Measurements from ENCODE around the gene FBXO31. TPM values are rescaled to one million over a fixed set of nuclear protein-coding genes. Genes with fewer than 3 reads are reported as not detected.
"Not testable (repeated sequence)": the region's sequence is repeated elsewhere in the genome, so short reads cannot be mapped to it uniquely, and the experiment has no call there.

FBXO31 gene
- total RNA-seq, 2 donors from 2014 or later, result 57.9 to 161 TPM

DNA sequence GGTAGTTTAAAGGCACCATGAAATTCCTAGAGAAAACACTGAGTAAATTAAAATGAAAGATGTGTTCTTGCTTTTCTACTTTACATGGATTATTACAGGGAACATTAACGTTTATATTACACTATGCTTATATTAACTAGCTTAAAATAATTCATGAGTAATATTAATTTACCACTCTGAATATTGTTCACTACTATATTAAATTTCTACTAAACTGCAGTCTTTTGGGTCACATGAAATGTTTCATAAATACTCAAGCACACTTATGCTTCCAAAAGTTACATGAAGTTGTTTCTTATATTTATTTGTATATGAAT lies 5.2 kb upstream of the FBXO31 start:
- H3K9me3 ChIP-seq, result no peaks in the 10 kb centered on the region
- ATAC-seq (ENCODE audit: insufficient number of reproducible peaks, low FRiP score, low read depth), result no peak
- TF ChIP-seq, protein P1, sequence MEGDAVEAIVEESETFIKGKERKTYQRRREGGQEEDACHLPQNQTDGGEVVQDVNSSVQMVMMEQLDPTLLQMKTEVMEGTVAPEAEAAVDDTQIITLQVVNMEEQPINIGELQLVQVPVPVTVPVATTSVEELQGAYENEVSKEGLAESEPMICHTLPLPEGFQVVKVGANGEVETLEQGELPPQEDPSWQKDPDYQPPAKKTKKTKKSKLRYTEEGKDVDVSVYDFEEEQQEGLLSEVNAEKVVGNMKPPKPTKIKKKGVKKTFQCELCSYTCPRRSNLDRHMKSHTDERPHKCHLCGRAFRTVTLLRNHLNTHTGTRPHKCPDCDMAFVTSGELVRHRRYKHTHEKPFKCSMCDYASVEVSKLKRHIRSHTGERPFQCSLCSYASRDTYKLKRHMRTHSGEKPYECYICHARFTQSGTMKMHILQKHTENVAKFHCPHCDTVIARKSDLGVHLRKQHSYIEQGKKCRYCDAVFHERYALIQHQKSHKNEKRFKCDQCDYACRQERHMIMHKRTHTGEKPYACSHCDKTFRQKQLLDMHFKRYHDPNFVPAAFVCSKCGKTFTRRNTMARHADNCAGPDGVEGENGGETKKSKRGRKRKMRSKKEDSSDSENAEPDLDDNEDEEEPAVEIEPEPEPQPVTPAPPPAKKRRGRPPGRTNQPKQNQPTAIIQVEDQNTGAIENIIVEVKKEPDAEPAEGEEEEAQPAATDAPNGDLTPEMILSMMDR (IDR thresholded peaks at IDR 0.05), result no peak
- H3K36me3 ChIP-seq, result no peaks in the 10 kb centered on the region
- peaks cover 10 to 31% of the 10 kb centered on the region in 2 donors for H3K4me1 ChIP-seq (ENCODE audit: control insufficient read depth in 1 of 2, low read depth in 2 of 2)
- peak overlapping the region; percentile 43 to 84 for H3K27ac ChIP-seq
- DNase-seq (ENCODE audit: low spot score), result no peak
- no peaks in the 10 kb centered on the region for H3K27me3 ChIP-seq (replicated peaks; ENCODE audit: insufficient read depth)
- peak overlapping the region; percentile 43 for H3K4me3 ChIP-seq

GRCh38 chr16:87387942-87388817 lies 4.6 kb upstream of the FBXO31 start:
- H3K36me3 ChIP-seq, result no peaks in the 10 kb centered on the region
- TF ChIP-seq, protein P1 (IDR thresholded peaks at IDR 0.05), result no peak
- ATAC-seq (ENCODE audit: insufficient number of reproducible peaks, low FRiP score, low read depth), result peak; percentile 61
- no peaks in the 10 kb centered on the region for H3K9me3 ChIP-seq
- no peaks in the 10 kb centered on the region for H3K27me3 ChIP-seq (replicated peaks; ENCODE audit: insufficient read depth)
- DNase-seq (ENCODE audit: low spot score), result peak; percentile 88
- peak overlapping the region; percentile 84 to 93 for H3K27ac ChIP-seq
- peaks cover 7 to 26% of the 10 kb centered on the region in 2 donors for H3K4me1 ChIP-seq (ENCODE audit: control insufficient read depth in 1 of 2, low read depth in 2 of 2)
- peak overlapping the region; percentile 48 for H3K4me3 ChIP-seq

- H3K27me3 ChIP-seq (replicated peaks; ENCODE audit: insufficient read depth); H3K36me3 ChIP-seq; H3K9me3 ChIP-seq; ATAC-seq (ENCODE audit: insufficient number of reproducible peaks, low FRiP score, low read depth); DNase-seq (ENCODE audit: low spot score): not testable (repeated sequence)
- Histone ChIP-seq H3K4me3 (peak overlapping the region; percentile 82), H3K27ac (peak overlapping the region; percentile 84 to 90), H3K4me1 (ENCODE audit: control insufficient read depth in 1 of 2, low read depth in 2 of 2) (peaks cover 20 to 43% of the 10 kb centered on the region in 2 donors)
These were observed 1.2 kb upstream of the FBXO31 start for GRCh38 chr16:87384875-87385167.

DNA sequence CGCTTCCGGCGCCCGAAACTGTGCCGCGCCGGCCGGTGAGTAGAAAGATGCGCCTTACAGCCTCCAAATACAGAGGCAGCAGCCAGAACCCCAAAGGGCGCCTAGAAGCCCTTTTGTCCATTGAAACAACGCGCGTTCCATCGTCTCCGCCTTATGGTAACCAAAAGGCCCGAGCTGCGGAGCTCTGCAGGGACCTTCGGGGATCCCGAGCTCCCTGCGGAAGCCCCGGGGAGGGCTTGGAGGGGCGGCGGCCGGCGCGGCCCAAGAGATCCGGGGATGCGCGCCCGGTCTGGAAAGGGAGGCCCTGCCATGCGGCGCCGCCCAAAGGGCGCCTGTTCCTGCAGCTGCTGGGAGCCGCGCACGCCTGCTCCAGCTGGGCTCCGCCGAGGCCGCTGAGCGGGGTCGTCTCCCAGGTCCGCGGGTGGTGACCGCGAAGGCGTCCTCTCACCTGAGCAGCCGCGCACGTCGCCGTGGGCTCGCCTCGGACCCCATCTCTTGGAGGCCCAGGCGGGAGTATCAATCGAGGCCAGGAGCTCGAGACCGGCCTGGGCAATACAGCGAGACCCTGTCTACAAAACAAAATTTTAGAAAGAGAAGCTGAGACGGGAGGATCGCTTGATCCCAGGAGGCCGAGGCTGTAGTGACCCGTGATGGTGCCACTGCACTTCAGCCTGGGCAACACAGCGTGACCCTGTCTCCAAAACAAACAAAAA lies 742 bp upstream of the FBXO31 start:
- Histone ChIP-seq H3K27ac (peak overlapping the region; percentile 84 to 90), H3K36me3 (no peaks in the 10 kb centered on the region), H3K9me3 (no peaks in the 10 kb centered on the region), H3K27me3 (replicated peaks; ENCODE audit: insufficient read depth) (no peaks in the 10 kb centered on the region), H3K4me3 (peak overlapping the region; percentile 82), H3K4me1 (ENCODE audit: control insufficient read depth in 1 of 2, low read depth in 2 of 2) (peaks cover 20 to 48% of the 10 kb centered on the region in 2 donors)
- ATAC-seq (ENCODE audit: insufficient number of reproducible peaks, low FRiP score, low read depth) (no peak), DNase-seq (ENCODE audit: low spot score) (no peak)
- TF ChIP-seq, protein P1 (IDR thresholded peaks at IDR 0.05), result no peak

DNA sequence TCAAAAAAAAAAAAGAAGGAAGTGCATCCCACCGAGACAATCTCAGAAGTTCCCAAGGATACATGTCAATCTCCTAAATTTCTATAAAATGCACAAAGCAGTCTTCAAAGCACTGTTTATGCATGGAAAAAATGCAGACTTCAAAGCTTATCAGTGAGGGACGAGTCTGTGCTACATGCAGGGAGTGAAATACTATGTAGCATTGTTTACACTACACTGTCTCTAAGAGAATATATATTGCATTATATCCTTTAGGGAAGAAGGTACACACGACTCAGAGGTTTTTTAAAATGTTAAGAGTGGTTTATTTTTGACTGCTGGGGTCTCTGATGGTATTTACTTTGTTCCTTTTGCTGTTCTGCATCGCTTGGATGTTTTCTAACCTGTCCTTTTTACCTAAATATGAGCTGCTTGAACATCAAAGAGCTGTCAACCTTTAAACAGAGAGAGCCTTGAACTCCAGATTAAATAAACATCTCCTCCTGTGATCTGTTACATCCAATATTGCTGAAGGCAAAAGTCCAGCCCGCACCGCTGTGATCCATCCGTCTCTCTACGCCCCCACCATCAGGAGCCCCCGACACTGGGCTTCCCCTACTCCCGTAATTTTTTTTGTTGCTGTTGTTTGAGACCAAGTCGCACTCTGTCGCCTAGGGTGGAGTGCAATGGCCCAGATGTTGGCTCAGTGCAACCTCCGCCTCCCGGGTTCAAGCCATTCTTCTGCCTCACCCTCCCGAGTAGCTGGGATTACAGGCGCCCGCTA lies 1.4 kb downstream of the FBXO31 start:
- Histone ChIP-seq H3K4me1 (ENCODE audit: control insufficient read depth in 1 of 2, low read depth in 2 of 2) (peaks cover 14 to 43% of the 10 kb centered on the region in 2 donors), H3K9me3 (no peaks in the 10 kb centered on the region), H3K4me3 (peak overlapping the region; percentile 82), H3K27me3 (replicated peaks; ENCODE audit: insufficient read depth) (no peaks in the 10 kb centered on the region), H3K36me3 (no peaks in the 10 kb centered on the region), H3K27ac (peak overlapping the region; percentile 84 to 90)
- no peak for DNase-seq (ENCODE audit: low spot score)
- TF ChIP-seq, protein P1 (IDR thresholded peaks at IDR 0.05), result no peak
- no peak for ATAC-seq (ENCODE audit: insufficient number of reproducible peaks, low FRiP score, low read depth)

Measured in thoracic aorta (tissue), 2 donors.